Measurements from ENCODE around the gene HSPA5.

DNA sequence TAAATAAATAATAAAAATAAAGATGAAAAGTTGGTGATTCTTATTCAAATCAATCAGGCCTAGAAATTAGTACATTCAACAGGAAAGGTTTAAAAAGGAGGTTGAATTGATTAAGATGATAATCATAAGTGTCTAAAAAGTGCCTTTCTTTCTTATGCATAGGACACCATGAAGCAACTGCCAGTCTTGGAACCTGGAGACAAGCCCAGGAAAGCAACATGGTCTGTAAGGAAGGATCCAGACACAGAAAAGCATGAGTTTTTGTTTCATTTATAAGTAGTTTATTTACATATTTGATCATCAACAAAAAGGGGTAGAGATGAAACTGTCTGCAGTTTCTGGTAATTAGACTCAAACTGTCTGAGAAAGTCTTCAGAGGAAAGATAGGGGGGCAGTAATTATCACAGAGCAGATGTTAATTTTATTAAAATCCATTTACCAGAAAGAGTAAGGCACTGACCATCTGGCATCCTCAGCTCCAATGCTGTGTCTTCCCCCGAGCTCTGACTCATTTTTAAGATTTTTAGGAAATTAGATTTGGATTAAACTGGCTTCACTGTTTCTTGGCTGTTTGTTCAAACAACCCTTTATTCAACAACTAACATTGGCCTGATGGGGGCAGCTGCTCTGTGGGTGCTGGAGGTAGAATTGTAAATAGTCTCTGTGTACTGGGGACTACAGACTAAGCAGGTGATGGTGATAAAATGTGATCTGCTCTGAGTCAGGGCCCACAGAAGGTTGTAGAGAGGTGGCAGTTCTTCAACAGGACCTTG, 38.1 kb downstream of the HSPA5 start:
- TF ChIP-seq, protein P1, sequence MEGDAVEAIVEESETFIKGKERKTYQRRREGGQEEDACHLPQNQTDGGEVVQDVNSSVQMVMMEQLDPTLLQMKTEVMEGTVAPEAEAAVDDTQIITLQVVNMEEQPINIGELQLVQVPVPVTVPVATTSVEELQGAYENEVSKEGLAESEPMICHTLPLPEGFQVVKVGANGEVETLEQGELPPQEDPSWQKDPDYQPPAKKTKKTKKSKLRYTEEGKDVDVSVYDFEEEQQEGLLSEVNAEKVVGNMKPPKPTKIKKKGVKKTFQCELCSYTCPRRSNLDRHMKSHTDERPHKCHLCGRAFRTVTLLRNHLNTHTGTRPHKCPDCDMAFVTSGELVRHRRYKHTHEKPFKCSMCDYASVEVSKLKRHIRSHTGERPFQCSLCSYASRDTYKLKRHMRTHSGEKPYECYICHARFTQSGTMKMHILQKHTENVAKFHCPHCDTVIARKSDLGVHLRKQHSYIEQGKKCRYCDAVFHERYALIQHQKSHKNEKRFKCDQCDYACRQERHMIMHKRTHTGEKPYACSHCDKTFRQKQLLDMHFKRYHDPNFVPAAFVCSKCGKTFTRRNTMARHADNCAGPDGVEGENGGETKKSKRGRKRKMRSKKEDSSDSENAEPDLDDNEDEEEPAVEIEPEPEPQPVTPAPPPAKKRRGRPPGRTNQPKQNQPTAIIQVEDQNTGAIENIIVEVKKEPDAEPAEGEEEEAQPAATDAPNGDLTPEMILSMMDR (IDR thresholded peaks at IDR 0.05), result no peak
- TF ChIP-seq POLR2AphosphoS5 (IDR thresholded peaks at IDR 0.05) (no peak), POLR2A (IDR thresholded peaks at IDR 0.05) (no peak)

All from sigmoid colon (tissue), 4 donors.